ENCODE results near the gene PRKAG2.

Gene PRKAG2

DNA sequence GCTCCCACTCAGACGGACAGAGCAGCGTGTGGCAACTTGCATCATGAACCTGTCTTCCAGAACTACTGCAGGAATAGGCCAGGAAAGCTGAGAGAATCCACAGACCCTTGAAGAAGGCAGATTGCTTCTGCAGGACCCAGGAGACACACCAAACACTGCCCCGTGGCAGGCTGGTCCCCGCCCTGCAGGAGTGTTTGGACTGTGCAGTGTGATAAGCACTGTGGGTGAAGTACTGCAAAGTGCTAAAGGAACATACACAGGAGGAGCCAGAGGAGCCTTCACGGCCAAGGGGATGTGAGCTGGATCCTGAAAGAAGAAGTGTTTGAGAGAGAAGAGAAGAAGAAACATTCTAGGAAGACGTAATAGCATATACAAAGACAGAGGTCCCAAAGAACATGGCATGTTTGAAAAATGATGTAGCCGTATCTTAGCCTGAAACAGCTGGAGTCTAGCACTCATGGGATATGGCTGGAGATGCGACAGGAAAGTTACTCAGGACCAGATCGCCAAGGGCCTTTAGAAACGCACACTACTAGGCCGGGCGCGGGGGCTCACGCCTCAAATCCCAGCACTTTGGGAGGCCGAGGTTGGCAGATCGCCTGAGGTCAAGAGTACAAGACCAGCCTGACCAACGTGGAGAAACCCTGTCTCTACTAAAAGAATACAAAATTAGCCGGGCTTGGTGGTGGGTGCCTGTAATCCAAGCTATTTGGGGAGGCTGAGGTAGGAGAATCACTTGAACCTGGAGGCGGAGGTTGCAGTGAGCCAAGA is 260.3 kb downstream of the PRKAG2 start:
- DNase-seq (ENCODE audit: low spot score), result no peak

DNA sequence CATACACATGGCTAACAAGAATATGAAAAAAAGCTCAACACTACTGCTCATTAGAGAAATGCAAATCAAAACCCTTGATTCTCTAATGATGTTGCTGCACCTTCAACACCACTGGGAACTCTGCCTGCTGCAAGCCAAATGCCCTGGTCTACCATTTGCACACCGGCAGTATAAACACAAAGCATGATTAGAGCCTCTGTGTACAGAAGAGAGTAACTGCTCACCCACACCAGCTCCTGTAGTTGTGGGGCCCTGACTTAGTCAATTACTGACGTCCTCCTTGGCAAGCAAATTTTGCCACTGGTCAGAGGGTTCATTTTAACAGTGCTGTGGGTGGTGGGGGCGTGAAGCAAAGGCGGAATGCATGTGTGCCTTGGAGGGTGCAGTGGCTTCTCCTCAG is 261.1 kb downstream of the PRKAG2 start:
- DNase-seq (ENCODE audit: low spot score), result no peak

DNA sequence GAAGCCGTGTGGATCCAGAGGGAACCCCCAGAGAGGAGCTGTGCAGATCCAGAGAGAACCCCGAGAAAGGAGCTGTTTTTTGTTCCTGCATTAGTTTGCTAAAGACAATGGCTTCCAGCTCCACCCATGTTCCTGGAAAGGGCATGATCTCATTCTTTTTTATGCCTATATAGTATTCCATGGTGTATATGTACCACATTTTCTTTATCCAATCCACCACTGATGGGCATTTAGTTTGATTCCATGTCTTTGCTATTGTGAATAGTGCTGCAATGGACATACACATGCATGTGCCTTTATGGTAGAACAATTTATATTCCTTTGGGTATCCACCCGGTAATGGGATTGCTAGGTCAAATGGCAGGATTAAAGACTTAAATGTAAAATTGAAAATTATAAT is 261.9 kb downstream of the PRKAG2 start:
- no peak for DNase-seq (ENCODE audit: low spot score)

DNA sequence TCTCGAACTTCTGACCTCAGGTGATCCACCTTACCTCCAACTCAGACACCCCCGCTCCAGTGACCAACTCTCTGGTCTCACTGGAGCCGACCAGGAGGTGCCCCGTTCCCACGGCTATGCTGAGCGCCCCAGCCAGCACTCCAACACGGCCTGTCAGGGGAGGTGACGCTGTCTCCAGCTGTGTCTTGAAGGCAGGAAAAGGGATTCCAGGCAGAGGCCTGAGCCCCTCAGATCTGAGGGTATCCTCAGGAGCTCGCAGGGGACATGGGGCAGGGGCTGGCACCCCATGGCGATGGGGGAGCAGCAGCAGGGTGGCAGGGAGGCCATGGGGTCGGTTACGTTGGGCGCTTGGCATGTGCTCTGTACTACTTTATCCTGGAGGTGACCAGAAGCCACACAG is 262.9 kb downstream of the PRKAG2 start:
- no peak for DNase-seq (ENCODE audit: low spot score)

DNA sequence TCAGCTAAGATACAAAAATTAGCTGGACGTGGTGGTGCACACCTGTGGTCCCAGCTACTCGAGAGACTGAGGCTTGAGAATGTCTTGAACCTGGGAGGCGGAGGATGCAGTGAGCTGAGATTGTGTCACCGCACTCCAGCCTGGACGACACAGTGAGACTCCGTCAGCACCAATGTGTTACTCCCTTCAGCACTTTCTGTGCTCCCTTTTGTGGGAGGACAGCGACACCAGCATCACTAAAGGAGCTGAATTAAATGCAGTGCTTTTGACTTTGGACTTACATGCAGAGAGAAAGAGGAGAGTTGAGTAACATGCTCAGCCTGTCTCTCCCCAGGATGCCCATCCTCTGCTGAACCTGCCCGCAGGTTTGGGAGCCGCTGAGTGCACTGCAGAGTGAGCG is 265.0 kb downstream of the PRKAG2 start:
- DNase-seq (ENCODE audit: low spot score), result no peak

DNA sequence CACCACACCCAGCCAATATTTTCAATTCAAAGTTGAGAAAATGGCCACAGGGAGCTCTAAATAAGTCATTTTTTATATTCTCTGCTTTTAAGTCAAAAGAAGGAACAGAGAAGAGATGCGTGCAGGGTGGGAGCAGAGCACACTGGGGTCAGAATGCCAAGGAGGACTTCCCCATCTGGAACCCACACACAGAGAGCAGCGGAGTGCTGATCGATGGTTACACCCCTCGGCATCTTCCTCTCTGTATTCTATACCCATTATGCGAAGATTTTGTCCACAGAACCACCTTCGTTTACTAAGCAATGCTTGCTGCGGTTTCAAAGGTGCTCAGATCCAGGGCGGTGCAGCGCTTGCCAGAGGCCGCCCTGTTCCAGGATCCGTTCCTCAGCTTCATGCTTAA is 265.9 kb downstream of the PRKAG2 start:
- DNase-seq (ENCODE audit: low spot score), result no peak

- DNase-seq (ENCODE audit: low spot score), result no peak
Observed at GRCh38 chr7:151608031-151608551, 268.8 kb downstream of the PRKAG2 start.

- DNase-seq (ENCODE audit: low spot score), result no peak
Observed at GRCh38 chr7:151607464-151607867, 269.4 kb downstream of the PRKAG2 start.

- DNase-seq (ENCODE audit: low spot score), result no peak
Observed at GRCh38 chr7:151603951-151604350, 273.0 kb downstream of the PRKAG2 start.

DNA sequence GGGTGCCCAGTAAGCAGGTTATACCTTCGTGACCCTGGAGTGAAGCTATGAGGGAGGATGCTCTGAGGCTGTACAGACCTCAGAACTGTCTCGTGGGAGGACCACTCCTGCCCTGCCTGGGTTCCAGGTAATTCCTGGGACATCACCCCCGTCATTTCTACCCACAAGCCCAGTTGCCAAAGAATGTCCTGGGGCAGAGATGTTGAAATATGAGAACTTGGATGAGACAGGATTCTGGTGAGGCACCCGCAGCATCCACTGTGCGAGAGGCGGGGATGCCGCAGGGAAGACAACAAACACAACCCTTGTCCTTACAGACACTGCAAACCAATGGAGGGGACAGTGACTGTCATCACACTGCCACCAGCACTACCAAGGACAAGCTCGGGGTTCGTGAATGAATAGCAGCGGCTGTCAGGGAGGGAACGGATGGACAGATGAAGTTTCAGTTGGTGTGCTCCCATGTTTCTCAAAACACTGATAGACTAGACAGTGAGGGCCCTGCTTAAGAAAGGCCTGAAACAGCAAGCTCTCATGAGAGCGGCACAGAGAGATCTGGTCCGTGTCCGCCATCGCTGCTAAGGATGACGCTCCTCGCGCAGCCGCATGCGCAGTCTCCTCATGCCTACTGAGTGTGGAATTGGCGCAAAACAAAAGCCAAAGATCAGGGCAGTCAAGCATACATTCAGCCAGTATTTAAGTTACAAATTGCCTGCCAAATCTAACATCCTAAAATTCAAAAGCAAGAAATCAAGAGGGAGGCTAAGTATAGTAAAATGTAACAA is 275.2 kb downstream of the PRKAG2 start:
- no peak for DNase-seq (ENCODE audit: low spot score)

DNA sequence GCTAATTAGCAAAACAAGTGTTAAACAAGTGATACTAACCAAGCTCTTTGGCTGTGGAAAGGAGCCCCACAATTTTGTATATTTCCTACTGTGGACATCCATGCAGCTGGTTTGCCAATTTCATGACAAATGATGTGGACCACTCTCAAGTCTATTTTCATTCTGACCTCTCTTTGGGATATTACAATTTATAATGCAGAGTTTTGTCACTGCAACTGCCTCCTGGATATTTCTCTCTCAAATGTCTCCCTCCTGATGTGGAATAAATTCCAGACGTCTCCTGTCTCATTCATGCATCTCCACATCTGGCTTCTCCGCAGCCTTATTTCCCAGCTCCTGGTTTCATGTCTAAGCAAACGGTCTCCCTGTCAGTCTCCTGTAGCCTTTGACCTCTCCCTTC is 276.6 kb downstream of the PRKAG2 start:
- DNase-seq (ENCODE audit: low spot score), result no peak

GRCh38 chr7:151599401-151600227 is 277.3 kb downstream of the PRKAG2 start:
- no peak for DNase-seq (ENCODE audit: low spot score)

GRCh38 chr7:151597541-151598444 is 279.1 kb downstream of the PRKAG2 start:
- no peak for DNase-seq (ENCODE audit: low spot score)

- no peak for DNase-seq (ENCODE audit: low spot score)
Observed at GRCh38 chr7:151595702-151596350, 281.1 kb downstream of the PRKAG2 start.

GRCh38 chr7:151592868-151593486 is 283.9 kb downstream of the PRKAG2 start:
- no peak for DNase-seq (ENCODE audit: low spot score)

- DNase-seq (ENCODE audit: low spot score), result no peak
Observed at GRCh38 chr7:151592330-151592729, 284.6 kb downstream of the PRKAG2 start.

DNA sequence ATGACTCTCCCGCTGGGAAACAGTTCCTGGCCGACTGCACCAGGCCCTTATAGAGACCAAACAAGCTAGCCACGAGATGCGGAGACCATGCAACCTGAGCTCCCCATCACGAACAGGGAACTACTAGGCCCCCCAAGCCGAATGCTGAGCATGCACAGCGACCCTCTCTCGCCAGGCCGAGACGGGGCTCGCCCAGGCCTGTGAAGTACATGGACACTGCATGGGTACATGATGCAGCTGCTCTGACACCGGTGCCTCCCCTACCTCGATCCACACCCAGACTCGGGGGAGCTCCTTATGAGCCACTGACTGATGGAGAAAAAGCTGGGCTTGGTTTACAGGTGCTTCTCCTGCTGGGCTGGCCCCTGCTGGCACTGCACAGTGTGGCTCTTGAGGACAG is 285.0 kb downstream of the PRKAG2 start:
- DNase-seq (ENCODE audit: low spot score), result no peak

- DNase-seq (ENCODE audit: low spot score), result no peak
Observed at GRCh38 chr7:151590850-151591771, 285.8 kb downstream of the PRKAG2 start.
